PC-9 (cell line): ENCODE data around the gene TAC4. TPM values are rescaled to one million over a fixed set of nuclear protein-coding genes. Genes with fewer than 3 reads are reported as not detected.

ENCODE experiments used
- BruUV-seq: library from RNA; stranded (reverse); fragments of 400-500 nt; replicated peaks from 2 replicates; lab custom pipeline; 2021; lab: Mats Ljungman, UMichigan
- CTCF ChIA-PET: fragments of 300-600 bp; sonication (Branson Sonifier 250); formaldehyde crosslinking; loops from one replicate; lab custom pipeline; 2022; ENCODE audit warnings: antibody characterized with exemption; lab: Charles Lee
- POLR2A ChIA-PET: fragments of 300-600 bp; sonication (Branson Sonifier 250); formaldehyde crosslinking; loops from one replicate; lab custom pipeline; 2022; ENCODE audit warnings: antibody characterized with exemption; ENCODE audit not compliant: unreplicated experiment; lab: Charles Lee
- DNase-seq, 2 experiments: peaks; one replicate each; pipeline versions ENCODE4 v3.0.0 to v3.0.0-alpha.2; 2015 to 2022; ENCODE audit warnings: mixed read lengths in 1 of 2
- H2AFZ ChIP-seq: fragments of 200-600 bp; sonication (generic); 2 replicates; pipeline ENCODE4 v1.8.1; 2017; ENCODE audit warnings: antibody characterized with exemption
- H3F3A ChIP-seq: fragments of 200-600 bp; sonication (generic); 2 replicates; pipeline ENCODE4 v1.8.1; 2017; ENCODE audit warnings: antibody characterized with exemption, mild to moderate bottlenecking, low read depth; ENCODE audit not compliant: insufficient read depth
- H3K27ac ChIP-seq: fragments of 200-600 bp; sonication (generic); 2 replicates; pipeline ENCODE4 v1.6.1; 2016; ENCODE audit warnings: mixed run types
- H3K27me3 ChIP-seq: fragments of 200-600 bp; sonication (generic); 2 replicates; pipeline ENCODE4 v1.6.1; 2016; ENCODE audit warnings: low read depth, mixed run types; ENCODE audit not compliant: insufficient read depth
- H3K36me3 ChIP-seq: fragments of 200-600 bp; sonication (generic); 2 replicates; pipeline ENCODE4 v1.6.1; 2016; ENCODE audit warnings: low read depth, mixed run types
- H3K4me1 ChIP-seq: fragments of 200-600 bp; sonication (generic); replicated peaks from 2 replicates; pipeline ENCODE4 v1.6.1; 2016; ENCODE audit warnings: mixed run types; ENCODE audit not compliant: insufficient read depth
- H3K4me2 ChIP-seq: fragments of 200-600 bp; sonication (generic); 2 replicates; pipeline ENCODE4 v1.6.1; 2017; ENCODE audit warnings: mixed run types
- H3K4me3 ChIP-seq: fragments of 200-600 bp; sonication (generic); 2 replicates; pipeline ENCODE4 v1.6.1; 2016; ENCODE audit warnings: mixed run types
- H3K79me2 ChIP-seq: fragments of 200-600 bp; sonication (generic); 2 replicates; pipeline ENCODE4 v1.6.1; 2017; ENCODE audit warnings: low read depth, mixed run types
- H3K9me2 ChIP-seq: fragments of 200-600 bp; sonication (generic); 2 replicates; pipeline ENCODE4 v1.8.1; 2017; ENCODE audit warnings: mild to moderate bottlenecking; ENCODE audit not compliant: insufficient read depth
- H3K9me3 ChIP-seq: fragments of 200-600 bp; sonication (generic); 2 replicates; pipeline ENCODE4 v1.8.1; 2016; ENCODE audit warnings: low read depth; ENCODE audit not compliant: insufficient read depth
- H4K20me1 ChIP-seq: fragments of 200-600 bp; sonication (generic); 2 replicates; pipeline ENCODE4 v1.8.1; 2017; ENCODE audit not compliant: insufficient read depth
- EZH2 ChIP-seq: fragments of 200-600 bp; sonication (generic); IDR thresholded peaks from 2 replicates; pipeline ENCODE4 v1.8.0; 2017; ENCODE audit warnings: antibody characterized with exemption, low read depth
- intact Hi-C: fragments of 100-400 bp; cut with micrococcal nuclease; formaldehyde crosslinking; loops from one replicate; pipeline ENCODE4 v1.10.0; 2022; ENCODE audit not compliant: unreplicated experiment
- total RNA-seq: library from RNA; stranded (reverse); gene quantifications from 2 replicates; pipeline ENCODE4 v1.2.3, GENCODE V29; 2021
- TF ChIP-seq, protein P1 (sequence below): fragments of 200-600 bp; sonication (generic); conservative IDR thresholded peaks from 2 replicates; pipeline ENCODE4 v1.6.1; 2017; ENCODE audit warnings: mixed run types, antibody characterized with exemption, mild to moderate bottlenecking, moderate library complexity

Gene TAC4
- total RNA-seq, 1 experiment from 2014 or later: not detected

- Histone ChIP-seq H3K36me3 (no peaks in the 10 kb centered on the region), H3K4me3 (no peak overlapping the region), H3K4me2 (no peak overlapping the region), H3K27ac (no peak overlapping the region), H4K20me1 (no peaks in the 10 kb centered on the region), H3K4me1 (peaks cover 91% of the 10 kb centered on the region), H3K27me3 (no peaks in the 10 kb centered on the region), H3K79me2 (peaks cover 8% of the 10 kb centered on the region), H2AFZ (no peak overlapping the region), H3K9me3 (no peaks in the 10 kb centered on the region), H3K9me2 (no peaks in the 10 kb centered on the region), H3F3A (peaks cover 62% of the 10 kb centered on the region)
- intact Hi-C loops: no loop called here
- ChIA-PET CTCF (no interaction called here), POLR2A (no interaction called here)
- TF ChIP-seq, protein P1, sequence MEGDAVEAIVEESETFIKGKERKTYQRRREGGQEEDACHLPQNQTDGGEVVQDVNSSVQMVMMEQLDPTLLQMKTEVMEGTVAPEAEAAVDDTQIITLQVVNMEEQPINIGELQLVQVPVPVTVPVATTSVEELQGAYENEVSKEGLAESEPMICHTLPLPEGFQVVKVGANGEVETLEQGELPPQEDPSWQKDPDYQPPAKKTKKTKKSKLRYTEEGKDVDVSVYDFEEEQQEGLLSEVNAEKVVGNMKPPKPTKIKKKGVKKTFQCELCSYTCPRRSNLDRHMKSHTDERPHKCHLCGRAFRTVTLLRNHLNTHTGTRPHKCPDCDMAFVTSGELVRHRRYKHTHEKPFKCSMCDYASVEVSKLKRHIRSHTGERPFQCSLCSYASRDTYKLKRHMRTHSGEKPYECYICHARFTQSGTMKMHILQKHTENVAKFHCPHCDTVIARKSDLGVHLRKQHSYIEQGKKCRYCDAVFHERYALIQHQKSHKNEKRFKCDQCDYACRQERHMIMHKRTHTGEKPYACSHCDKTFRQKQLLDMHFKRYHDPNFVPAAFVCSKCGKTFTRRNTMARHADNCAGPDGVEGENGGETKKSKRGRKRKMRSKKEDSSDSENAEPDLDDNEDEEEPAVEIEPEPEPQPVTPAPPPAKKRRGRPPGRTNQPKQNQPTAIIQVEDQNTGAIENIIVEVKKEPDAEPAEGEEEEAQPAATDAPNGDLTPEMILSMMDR: no peak
- no peak for TF ChIP-seq EZH2
- DNase-seq: no peak
- BruUV-seq: no TSS peak
These were observed 43.4 kb upstream of the TAC4 start for GRCh38 chr17:49891271-49891670.

- Histone ChIP-seq H4K20me1 (no peaks in the 10 kb centered on the region), H3K9me3 (no peaks in the 10 kb centered on the region), H3K9me2 (no peaks in the 10 kb centered on the region), H3F3A (peaks cover 62% of the 10 kb centered on the region), H3K4me3 (no peak overlapping the region), H3K4me2 (no peak overlapping the region), H3K79me2 (peaks cover 7% of the 10 kb centered on the region), H2AFZ (no peak overlapping the region), H3K36me3 (no peaks in the 10 kb centered on the region), H3K27me3 (no peaks in the 10 kb centered on the region), H3K4me1 (peaks cover 91% of the 10 kb centered on the region), H3K27ac (no peak overlapping the region)
- TF ChIP-seq EZH2: no peak
- TF ChIP-seq, protein P1: no peak
- POLR2A ChIA-PET: no interaction called here
- CTCF ChIA-PET: no interaction called here
- intact Hi-C loops: no loop called here
- no TSS peak for BruUV-seq
- DNase-seq: no peak
These were observed 43.0 kb upstream of the TAC4 start for GRCh38 chr17:49890852-49891251.

DNA sequence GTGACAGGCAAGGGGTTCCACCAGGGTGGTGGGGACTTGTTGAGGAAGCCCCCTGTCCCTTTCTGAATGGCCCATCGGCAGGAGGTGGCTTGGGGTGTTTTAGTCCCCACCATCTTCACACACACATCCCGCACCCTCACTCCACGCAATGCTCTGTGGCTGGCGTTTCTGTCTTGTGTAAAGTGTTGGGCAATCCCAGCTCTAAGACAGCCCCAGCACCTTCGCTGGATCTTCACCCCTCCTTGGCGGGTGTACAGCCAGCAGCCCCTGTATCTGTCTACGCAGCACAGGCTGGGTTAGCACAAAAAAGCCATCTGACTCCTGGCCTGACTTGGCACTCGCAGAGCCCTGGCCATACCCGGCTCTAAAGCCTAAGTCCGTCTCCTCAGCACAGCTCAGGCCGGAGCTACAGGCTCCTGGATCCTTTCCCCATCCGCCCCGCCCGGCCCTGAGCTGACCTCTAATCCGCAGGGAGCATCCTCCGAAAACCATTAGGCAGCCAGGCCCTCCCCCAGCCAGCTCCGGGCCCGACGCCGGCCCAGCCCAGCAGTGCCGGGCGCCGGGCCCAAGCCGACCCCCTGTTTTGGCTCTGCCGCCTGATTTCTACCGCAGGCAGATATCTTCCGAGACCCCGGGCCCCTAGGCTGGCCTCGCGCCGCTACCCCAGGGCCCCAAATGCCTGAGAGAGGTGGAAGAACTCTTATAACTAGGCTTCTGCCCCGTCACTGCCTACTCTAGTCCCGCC is 42.4 kb upstream of the TAC4 start:
- TF ChIP-seq EZH2: no peak
- TF ChIP-seq, protein P1: no peak
- Histone ChIP-seq H3F3A (peaks cover 61% of the 10 kb centered on the region), H3K4me2 (peak overlapping the region; percentile 52), H4K20me1 (no peaks in the 10 kb centered on the region), H3K9me3 (no peaks in the 10 kb centered on the region), H3K79me2 (peaks cover under 1% of the 10 kb centered on the region; the same call in 1 of the 2 replicates), H3K4me3 (no peak overlapping the region), H2AFZ (no peak overlapping the region), H3K9me2 (no peaks in the 10 kb centered on the region), H3K27me3 (no peaks in the 10 kb centered on the region), H3K36me3 (no peaks in the 10 kb centered on the region), H3K4me1 (peaks cover 91% of the 10 kb centered on the region), H3K27ac (peak overlapping the region; percentile 23; the same call in 1 of the 2 replicates)
- no peak for DNase-seq
- ChIA-PET POLR2A (no interaction called here), CTCF (interaction anchor here (0.5 to 0.6 kb wide), 2 partner anchors 11 to 14 kb away, joined by 4 read pairs; no protein-coding TSS in a partner anchor)
- BruUV-seq: no TSS peak
- intact Hi-C loops: no loop called here
